AG04450 (cell line): ENCODE data around the gene KDM1B. TPM values are rescaled to one million over a fixed set of nuclear protein-coding genes. Genes with fewer than 3 reads are reported as not detected.

Source experiments
- CTCF ChIA-PET: fragments of 300-600, 350-600 bp; formaldehyde crosslinking; extraction: SDS; loops from one replicate; lab custom pipeline; 2022; ENCODE audit warnings: antibody characterized with exemption, inconsistent platforms; lab: Charles Lee
- POLR2A ChIA-PET: fragments of 350-600 bp; formaldehyde crosslinking; extraction: SDS; loops from one replicate; lab custom pipeline; 2021; ENCODE audit warnings: antibody characterized with exemption, inconsistent platforms; lab: Yijun Ruan, JAX
- DNase-seq: peaks from one replicate; pipeline ENCODE4 v3.0.0-alpha.2; 2011; ENCODE audit warnings: low read depth, low spot score
- H3K27ac ChIP-seq: one replicate; pipeline ENCODE4 v1.5.1; 2012; ENCODE audit warnings: low read depth, low read length, control low read depth
- H3K27me3 ChIP-seq: one replicate; pipeline ENCODE4 v1.6.0; 2012; ENCODE audit warnings: low read length; ENCODE audit not compliant: control insufficient read depth, insufficient read depth
- H3K4me3 ChIP-seq: 2 replicates; pipeline ENCODE4 v1.5.1; 2011; ENCODE audit warnings: mild to moderate bottlenecking, low read depth, low read length, control low read depth
- H3K9me3 ChIP-seq: 2 replicates; pipeline ENCODE4 v1.5.1; 2012; ENCODE audit warnings: low read length; ENCODE audit not compliant: control insufficient read depth, insufficient read depth
- polyA plus RNA-seq: library from polyadenylated mRNA; depleted of rRNA; stranded (reverse); fragments of >200 nt; gene quantifications from 2 replicates; pipeline ENCODE4 v1.2.3, GENCODE V29; 2011
- TF ChIP-seq, protein P1 (sequence below): IDR thresholded peaks from 2 replicates; pipeline ENCODE4 v1.5.1; 2011; ENCODE audit warnings: low read depth, low read length, control low read depth, inconsistent platforms

The KDM1B gene
- polyA plus RNA-seq, 1 experiment = 20.1 TPM

DNA sequence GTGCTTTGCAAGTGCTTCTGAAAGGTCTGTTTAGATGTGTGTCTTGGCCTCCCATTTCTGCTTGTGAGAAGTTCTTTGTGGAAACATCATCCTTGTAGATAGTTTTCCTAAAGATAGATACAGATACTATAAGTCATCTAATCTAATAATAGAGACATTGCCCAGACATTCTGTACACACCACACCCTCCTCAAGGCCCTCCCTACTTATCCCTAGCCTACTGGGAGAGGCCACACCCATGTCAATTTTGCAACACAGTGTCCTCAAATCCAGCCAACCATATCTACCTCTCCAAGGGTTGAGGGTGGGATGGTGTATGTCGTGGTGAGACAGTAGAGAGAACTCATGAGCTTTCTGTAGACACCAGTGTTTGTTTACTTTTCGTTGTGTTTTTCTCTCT, 6.2 kb downstream of the KDM1B start:
- Histone ChIP-seq H3K9me3 (no peaks in the 10 kb centered on the region), H3K27ac (no peak overlapping the region), H3K4me3 (no peak overlapping the region), H3K27me3 (no peaks in the 10 kb centered on the region)
- no peak for DNase-seq
- CTCF ChIA-PET = no interaction called here
- TF ChIP-seq, protein P1, sequence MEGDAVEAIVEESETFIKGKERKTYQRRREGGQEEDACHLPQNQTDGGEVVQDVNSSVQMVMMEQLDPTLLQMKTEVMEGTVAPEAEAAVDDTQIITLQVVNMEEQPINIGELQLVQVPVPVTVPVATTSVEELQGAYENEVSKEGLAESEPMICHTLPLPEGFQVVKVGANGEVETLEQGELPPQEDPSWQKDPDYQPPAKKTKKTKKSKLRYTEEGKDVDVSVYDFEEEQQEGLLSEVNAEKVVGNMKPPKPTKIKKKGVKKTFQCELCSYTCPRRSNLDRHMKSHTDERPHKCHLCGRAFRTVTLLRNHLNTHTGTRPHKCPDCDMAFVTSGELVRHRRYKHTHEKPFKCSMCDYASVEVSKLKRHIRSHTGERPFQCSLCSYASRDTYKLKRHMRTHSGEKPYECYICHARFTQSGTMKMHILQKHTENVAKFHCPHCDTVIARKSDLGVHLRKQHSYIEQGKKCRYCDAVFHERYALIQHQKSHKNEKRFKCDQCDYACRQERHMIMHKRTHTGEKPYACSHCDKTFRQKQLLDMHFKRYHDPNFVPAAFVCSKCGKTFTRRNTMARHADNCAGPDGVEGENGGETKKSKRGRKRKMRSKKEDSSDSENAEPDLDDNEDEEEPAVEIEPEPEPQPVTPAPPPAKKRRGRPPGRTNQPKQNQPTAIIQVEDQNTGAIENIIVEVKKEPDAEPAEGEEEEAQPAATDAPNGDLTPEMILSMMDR = no peak
- POLR2A ChIA-PET = no interaction called here

DNA sequence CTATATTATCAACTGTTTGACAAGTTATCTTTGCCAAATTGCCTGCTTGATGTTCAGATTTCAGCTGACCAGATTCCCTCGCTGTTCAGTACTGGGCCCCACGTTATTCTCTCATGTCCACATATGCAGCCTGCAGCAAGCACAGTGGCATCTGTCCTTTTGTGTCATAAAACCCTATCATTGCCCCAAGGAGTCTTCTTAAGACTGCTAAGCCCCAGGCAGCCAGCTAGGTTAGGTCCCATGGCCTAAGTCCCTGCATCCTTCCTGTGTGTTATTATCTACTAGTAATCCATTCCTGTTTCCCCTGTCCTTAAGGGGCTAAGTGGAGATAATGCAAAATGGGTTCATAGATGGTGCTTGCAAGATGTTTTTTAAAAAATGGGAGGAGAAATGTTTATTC, 7.2 kb downstream of the KDM1B start:
- TF ChIP-seq, protein P1 = no peak
- DNase-seq = no peak
- H3K4me3 ChIP-seq = no peak overlapping the region
- no peaks in the 10 kb centered on the region for H3K9me3 ChIP-seq
- POLR2A ChIA-PET = no interaction called here
- H3K27ac ChIP-seq = no peak overlapping the region
- CTCF ChIA-PET = no interaction called here
- H3K27me3 ChIP-seq = no peaks in the 10 kb centered on the region

DNA sequence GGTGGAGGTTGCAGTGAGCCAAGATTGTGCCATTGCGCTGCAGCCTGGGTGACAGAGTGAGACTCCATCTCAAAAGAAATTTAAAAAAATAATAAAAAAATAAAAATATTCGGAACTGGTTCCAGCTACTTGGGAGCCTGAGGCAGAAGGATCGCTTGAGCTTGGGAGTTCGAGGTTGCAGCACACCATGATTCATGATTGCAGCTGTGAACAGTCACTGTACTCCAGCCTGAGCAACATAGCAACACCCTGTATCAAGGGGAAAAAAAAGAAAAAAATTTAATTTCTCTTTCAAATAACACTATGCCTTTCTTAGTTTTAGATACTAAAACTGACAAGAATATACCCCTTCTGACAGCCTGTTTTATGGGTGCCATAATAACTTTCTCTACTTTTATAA, 10.5 kb downstream of the KDM1B start:
- H3K9me3 ChIP-seq = no peaks in the 10 kb centered on the region
- no peak overlapping the region for H3K4me3 ChIP-seq
- no peak for DNase-seq
- H3K27ac ChIP-seq = no peak overlapping the region
- no peaks in the 10 kb centered on the region for H3K27me3 ChIP-seq
- POLR2A ChIA-PET = no interaction called here
- CTCF ChIA-PET = no interaction called here
- TF ChIP-seq, protein P1 = no peak

DNA sequence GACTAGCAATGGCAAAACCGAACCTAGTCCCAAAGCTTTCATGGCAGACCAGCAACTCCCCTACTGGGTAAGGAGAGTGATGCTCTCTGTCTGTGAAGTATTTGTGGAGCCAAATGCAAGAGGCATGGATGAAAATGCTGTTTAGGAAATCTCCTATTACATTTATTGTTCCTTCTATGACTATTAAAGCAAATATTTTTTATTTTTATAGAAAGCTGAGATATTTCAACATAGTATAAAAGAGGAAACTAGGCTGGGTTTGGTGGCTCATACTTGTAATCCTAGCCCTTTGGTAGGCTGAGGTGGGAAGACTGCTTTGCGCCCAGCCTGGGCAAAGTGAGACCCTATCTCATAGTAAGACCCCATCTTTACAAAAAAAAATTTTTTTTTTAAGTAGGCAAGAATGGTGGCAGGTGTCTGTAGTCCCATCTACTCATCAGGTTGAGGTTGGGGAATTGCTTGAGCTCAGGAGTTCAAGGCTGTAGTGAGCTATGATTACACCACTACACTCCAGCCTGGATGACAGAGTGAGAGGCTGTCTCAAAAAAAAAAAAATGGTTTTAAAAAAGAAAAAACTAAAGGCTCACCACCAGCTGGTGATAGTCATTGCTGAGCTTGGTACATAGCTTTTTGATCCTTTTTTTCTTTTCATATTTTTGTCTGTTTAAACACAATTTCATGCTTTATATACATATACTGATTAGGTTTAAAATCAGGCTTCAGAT, 11.3 kb downstream of the KDM1B start:
- no peak overlapping the region for H3K4me3 ChIP-seq
- H3K9me3 ChIP-seq = no peaks in the 10 kb centered on the region
- no peak for DNase-seq
- TF ChIP-seq, protein P1 = no peak
- ChIA-PET POLR2A (no interaction called here), CTCF (interaction anchor here (0.7 kb wide), 1 partner anchor 111 kb away, joined by 3 read pairs; no protein-coding TSS in a partner anchor)
- no peak overlapping the region for H3K27ac ChIP-seq
- H3K27me3 ChIP-seq = no peaks in the 10 kb centered on the region

DNA sequence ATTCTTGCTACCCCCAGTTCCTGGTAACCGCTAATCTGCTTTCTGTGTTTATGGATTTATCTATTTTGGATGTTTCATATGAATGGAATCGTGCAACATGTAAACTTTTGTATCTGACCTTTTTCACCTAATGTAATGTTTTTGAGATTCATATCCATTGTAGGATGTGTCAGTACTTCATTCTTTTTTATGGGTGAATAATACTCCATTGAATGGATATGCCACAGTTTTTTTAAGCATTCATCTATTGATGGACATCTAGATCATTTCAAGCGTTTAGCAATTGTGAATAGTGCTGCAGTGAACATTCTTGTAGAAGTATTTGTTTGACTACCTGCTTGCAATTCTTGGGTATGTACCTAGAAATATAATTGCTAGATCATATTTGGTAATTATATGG, 13.0 kb downstream of the KDM1B start:
- POLR2A ChIA-PET = no interaction called here

More for the DNA sequence above, 13.0 kb downstream of the KDM1B start:
- TF ChIP-seq, protein P1 = no peak
- Histone ChIP-seq H3K4me3 (no peak overlapping the region), H3K27ac (no peak overlapping the region), H3K27me3 (no peaks in the 10 kb centered on the region), H3K9me3 (no peaks in the 10 kb centered on the region)
- DNase-seq = no peak
- CTCF ChIA-PET = no interaction called here
